ENCODE results near the gene PPP1R1B.

Gene PPP1R1B

DNA sequence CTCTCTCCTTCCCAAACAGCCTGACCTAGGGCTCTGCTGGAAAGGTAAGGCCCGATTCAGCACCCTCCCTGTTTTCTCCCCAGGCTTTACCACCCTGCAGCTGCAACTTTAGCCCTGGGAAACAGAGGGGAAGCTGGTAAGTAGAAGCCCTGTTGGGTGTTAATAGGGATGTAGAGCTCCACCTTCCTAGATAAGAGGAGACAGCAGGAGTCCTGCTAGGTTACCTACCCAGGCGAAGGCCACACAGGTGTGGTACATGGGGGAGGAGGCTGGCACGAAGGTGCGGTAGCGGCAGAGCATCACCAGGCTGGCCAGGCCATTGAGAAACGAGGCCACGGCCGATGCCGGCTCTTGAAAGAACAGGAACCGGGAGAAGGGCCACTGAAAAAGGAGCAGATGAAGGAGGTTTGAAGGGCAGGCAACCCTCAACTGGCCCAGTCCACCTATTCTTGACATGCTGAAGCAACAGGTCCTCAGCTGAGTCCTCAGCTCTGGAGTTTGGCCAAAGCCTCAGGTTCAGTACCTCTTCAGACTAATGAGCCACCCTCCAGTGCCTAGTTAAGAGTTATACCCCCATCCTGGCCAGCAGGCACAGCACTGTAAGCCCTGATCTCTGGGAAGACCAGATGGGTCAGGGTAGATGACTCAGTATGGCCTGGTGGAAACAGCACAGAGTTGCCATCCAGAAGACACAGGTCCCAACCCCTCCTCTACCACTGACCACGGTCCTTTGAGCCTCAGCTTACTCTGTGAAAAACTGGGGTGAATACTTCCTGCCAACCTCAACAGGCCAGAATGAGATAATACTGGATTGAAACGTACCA lies 57.8 kb downstream of the PPP1R1B start:
- DNase-seq (ENCODE audit: low read depth in 2 of 2), result no peak
